ENCODE data around the gene TENT4A.

Gene TENT4A

DNA sequence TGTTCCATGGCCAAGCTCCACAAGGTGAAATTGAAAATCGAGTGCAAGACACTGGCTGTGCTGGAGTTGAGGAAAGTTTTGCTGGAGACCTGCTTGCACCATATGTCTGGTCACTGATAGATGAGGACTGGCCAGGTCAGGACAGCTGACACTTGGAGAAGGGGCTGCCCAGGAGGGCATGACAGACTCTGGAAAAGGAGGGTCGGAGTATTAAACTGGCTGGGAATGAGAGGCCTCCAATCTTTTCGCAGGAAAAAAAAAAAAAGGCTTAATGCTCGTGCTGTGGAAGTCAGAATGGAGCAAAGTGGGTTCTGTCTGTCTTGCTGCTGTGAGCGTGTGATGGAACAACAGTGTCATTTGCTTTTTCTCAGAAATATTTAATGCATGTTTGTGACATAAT, 5.5 kb downstream of the TENT4A start:
- DNase-seq = no peak

DNA sequence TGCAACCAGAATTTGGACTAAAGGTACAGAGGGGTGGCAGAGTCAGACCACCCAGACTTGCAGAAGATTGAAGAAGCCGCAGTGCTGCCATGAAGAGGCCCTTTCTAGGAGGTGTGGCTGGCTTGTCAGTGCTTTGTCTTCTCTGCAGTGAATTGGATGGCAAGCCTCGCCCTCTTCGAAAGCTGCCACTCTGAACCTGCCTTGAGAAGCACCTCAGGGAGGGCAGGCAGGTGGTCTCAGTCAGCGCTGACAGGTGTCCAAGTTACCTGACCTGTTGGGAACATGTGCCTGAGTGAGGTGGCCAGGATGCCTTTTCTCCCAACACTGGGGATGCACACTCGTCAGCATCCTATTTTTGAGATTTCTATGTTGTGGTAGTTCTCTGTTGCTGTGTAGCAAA, 6.2 kb downstream of the TENT4A start:
- DNase-seq = no peak

DNA sequence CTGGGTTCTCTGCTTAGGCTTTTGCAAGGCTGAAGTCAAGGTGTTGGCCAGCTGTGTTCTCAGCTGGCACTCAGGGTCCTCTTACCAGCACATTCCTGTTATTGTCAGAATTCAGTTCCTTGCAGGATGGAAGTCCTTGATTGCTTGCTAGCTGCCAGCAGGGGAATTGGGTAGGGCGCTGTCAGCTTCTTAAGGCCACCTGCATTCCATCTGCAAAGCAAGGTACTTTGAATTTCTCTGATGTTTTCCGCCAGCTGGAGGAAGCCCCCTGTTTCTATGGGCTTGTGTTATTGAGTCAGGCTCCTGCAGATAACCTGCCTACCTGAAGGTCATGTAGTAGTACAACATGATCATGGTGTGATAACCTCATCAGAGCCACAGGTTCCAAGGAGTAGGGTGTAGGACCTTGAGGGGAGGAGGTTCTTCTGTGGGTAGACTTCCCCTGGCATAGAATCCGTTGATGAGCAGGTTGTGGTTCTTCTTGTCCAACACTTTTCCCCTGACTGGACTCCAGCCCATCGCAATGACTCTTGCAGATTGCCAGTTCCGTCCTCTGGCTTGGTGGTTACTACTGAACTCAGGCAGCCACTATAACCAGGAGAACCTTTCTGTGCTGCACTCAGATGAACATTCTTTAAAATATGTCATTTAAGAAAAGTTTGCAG, 6.8 kb downstream of the TENT4A start:
- peak; percentile 69 for DNase-seq

DNA sequence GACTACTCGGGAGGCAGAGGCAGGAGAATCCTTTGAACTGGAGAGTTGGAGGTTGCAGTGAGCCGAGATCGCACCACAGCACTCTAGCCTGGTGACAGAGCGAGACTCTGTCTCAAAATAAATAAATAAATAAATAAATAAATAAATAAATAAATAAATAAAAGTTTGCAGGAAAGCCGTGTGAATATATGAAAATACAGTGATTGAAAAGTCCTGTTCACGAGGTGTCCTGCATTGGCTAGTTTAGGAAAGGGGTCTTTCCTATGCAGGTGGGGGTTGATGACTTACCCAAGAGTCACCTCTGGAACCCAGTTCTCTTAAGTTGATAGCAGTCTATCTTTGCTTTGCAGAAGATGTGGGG, 7.3 kb downstream of the TENT4A start:
- DNase-seq = no peak

DNA sequence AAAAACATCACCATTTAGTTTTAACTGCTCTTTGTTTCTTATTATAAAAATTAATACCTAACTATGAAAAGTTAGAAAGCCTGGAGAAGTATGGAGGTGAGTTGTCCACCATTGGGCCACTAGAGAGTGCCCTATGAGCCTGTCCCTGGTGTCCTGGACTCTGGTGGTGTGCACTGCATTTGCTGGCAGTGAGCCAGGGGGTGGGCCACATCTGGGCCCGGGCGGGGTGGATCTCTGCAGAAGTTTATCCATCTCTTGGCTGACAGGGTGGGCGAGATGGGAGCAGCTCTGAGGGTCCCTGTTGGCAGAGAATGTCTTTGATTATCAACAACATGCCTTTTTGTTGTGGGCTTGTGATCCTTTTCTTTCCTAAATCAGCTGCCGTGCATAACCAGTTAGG, 8.2 kb downstream of the TENT4A start:
- peak; percentile 60 for DNase-seq

DNA sequence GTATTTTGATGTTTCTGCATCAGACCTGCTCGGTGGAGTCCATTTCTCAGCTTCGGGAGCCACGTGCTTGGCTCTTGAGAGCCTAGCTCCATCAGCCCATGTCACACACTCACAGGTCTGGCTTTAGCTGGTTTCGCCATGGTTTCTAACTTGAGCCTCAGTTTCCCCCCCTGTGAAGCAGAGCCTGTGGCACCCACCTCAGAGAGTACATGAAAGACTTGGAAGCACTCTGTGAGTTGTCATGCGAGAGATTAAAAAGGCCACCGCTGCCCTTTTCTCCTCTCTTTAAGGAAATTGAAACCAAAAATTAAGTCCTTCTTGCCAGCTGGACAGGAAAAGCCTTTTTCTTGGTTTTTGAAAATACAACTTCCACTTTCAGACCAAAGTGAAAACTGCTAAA, 8.8 kb downstream of the TENT4A start:
- peak; percentile 35 for DNase-seq

DNA sequence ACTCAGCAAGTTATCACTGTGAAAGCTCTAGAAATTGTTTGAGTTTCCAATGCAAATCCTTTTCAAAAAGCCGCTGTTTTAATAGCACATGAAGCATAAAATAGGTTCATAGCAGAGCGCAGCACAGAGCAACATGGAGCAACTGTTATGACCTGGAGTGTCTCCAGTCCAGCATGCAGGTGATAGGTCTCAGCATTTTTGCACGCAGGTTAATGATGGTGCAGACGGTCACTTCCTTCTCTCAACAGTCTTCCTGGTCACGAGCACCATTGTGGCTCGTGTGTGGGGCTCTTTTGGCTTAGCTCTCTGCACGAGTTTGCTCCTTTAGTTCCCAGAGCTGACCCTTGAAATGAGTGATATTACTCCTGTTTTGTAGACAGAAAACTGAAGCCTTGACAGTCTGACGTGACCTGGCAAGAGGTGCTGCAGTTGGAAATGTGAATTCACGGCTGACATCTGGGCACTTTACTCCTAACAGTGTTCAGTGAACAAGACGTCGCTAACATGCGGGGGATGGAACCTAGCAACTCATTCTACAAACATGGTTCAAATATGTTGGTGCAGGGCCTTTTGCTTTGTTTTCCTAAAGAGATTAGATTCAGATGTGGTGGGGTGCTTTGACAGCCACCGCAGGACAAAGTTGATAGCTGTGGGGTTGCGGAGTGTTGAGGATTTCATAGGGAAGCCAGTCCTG, 10.0 kb downstream of the TENT4A start:
- no peak for DNase-seq

DNA sequence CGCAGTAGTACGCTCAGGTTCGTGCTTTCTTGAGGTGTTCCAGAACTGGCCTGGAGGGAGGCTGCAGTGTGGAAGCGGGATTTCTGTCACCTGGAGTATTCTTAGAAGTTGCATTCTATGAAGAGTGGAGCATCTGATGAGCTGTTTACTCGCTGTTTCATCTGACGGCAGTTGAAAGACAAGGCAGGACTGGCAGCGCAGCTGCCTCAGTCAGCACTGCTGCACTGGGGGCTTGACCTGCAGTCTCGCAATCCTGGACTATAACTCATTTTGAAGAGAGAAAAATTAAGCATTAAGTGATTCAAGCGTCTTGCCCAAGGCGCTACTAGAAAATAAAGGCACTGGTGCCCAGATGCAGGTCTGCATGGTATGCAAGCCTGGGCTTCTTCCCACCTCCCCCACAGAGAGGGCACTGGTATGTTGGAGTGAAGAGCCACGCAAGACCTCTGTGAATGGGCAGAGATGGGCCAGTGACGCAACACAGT, 10.6 kb downstream of the TENT4A start:
- DNase-seq = no peak

DNA sequence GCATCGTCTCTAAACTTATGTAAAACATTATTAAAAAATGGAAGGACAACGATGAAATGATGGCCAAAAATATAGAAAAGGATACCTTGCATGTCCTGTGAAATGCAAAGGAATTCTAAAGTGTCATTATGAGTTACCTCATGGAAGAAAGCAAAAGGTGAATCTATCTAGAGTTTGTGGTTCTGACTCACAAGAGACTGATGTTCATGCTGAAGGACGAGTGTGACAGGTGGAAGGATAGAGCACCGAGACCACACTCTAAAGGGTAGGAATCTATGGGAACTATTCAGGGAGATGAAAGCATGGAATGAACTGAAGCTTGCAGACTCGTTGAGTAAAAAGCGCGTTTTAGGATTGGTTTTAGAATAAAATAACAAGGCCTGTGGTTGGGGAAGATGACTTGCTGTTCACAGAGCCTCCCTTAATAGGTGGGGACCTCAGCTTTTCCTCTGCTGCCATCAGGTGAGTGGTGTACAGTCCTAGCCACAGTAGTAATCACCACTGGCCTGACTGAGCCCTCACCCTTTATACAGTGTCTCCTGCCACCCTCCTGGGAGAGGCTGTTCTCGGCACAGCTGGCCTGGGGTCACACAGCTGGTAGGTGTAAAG, 11.2 kb downstream of the TENT4A start:
- DNase-seq = no peak

DNA sequence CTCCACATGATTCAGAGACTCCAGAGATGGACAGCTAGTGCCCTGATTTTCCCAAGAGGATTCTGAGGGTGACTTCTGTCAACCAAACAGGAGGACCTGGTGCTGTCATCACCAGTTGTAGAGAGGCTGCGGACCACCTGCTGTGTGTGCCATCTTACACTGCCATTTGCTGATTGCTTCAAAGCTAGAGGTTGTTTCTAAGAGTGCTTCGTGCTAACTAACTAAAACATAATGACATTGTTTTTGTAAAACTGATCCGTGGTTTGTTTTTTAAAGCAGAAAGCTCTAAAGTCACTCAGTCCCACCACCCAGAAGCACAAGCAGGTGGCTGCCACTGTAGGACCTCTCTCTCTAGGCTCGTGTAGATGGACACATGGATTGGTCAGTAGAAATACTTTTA, 12.2 kb downstream of the TENT4A start:
- DNase-seq = no peak

DNA sequence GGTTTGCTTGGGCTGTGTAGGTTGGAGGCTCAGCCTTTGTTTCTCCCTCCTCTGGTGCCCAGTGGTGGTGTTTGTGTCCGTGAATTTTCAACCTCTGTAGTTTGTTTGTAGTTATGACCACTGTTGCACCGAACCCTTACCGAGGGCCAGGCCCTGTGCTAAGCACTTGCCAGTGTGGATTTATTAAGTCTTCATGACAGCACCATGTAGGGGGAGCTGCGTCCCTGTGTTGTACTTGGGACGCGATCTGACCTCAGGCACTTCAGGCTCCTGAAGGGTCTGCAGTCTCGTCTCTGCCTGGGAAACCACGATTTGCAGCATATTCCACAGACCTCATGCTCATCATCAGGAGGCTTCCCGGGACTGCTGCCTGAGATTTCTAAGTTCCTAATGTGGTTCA, 12.8 kb downstream of the TENT4A start:
- no peak for DNase-seq

DNA sequence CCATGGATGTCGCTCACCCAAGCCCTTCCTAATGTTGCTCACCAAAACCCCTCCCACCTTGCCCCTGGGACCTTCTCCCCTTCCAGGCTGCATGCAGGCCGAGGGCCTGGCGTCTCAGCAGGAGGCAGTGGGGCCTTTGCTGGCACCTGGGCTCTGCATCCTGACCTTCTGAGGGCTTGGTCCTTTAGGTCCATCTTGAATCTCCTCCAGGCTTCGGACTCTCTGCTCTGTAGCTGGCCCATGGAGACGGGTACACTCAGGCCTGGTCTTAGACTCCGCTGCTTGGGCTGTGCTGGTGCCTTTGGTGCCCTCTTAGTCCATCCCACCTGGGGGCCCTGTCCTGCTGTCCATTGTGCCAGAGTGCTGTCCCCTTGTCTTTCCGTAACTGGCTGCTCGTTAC, 14.0 kb downstream of the TENT4A start:
- DNase-seq = no peak

DNA sequence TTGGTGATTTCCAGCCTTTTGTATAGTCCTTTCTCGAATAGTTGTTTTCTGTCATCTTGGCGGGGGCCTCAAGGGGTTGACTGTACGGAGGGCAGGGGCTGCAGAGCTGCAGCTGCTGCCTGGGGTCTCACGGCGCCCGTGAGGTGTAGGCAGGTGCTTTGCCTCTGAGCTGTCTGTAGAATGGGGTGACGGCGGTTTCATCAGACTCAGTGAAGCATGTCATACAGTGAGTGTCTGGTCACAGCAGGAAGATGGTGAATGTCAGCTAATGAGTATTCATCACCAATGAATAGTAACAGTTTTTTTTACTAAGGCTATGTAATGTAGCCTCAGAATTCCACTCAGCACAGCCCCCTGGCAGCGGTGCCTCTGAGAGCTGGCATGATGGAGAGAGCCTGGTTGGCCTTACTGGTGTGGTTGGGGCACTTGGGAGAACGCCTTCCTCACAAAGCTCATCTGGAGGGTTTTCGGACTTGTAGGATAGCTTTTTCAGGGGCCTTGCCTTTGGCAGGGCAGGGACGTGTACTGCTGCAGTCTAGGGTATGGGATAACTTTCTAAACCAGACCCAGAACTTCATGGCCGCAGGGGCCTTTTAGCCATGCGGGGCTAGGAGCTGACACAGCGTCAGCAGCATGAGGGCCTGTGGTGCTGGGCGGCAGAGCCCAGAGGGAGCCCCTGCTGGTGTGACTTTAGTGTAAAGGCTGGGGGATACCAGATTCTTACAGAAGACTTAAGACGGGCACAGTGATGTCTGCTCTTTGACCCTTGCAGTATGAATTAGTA, 15.0 kb downstream of the TENT4A start:
- no peak for DNase-seq

DNA sequence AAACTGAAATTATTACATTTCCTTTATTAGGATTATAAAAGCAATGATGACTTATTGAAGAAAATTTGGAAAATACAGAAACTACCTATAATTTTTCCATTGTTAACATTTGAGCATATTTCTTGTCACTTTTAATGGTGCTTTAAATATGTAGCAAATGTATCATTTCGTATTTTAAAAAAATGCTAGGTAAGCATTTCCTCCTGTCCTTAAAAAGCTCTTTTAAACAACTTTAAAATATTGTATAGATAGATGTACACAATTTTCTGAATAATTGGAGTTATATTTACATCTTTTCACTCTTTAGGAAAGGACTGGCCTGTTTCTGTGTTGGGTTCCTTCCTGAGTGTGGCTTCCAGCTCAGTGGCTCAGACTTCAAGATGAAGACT, 15.6 kb downstream of the TENT4A start:
- DNase-seq = no peak

DNA sequence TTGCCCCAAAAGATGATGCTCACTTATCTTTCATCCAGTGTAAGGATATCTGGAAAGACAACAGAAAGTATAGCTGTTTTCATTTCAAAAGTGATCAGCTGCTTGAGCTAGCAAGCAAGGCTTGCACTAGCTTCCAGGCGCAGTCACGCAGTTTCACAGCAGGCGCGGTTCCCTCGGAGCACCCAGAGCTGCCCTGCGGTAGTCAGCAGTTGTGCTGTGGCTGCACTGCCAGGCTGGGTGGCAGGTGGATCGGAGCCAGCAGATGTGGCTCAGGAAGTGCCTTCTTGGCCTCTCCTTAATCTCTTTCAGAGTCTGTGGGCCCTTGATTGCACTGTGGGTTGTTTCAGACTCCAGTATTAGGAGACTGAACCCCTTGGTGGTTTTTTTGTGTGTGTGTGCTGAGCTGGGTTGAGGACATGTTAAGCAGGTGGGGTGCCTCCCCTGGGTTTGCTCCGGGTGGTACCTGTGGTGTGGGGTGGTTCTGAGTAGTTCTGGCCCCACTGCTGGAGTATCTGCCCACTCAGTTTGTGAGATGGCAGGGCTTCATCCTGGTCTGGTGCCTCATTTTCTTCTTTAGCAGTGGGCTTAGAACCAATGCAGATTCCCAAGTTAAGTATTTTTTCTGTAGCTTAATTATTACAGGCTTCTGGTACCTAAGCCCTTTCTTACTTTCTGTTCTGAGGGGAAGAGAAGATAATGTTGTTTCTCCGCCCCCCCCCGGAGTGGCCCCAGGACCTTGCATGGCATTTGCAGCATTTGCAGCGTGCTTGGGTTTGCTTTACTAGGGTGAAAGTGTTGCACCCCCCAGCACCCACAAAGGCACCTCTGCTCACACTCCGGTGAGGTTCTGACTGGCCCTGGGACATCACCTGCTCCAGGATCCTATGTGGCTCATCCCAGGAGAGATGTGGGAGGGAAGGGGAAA, 16.4 kb downstream of the TENT4A start:
- DNase-seq = peak; percentile 94

DNA sequence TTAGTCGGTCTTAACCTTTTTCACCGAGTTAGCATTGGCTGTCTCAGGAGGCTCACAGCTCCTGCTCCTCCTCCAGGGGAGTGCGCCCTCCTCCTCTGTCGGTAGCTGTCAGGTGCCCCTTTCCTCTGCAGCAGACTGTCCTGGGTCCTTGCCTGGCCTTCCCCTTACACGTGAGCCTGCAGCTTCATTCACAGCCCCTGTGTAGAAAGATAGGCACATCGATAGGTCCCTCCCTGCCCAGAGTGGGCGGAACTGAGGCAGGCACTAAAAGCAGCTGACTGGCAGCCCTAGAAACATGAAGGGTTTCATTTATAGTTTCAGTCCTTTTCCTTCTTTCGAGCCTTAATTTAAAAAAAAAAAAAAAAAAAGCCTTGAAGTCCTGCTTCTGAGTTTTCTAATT, 17.2 kb downstream of the TENT4A start:
- peak; percentile 86 for DNase-seq

DNA sequence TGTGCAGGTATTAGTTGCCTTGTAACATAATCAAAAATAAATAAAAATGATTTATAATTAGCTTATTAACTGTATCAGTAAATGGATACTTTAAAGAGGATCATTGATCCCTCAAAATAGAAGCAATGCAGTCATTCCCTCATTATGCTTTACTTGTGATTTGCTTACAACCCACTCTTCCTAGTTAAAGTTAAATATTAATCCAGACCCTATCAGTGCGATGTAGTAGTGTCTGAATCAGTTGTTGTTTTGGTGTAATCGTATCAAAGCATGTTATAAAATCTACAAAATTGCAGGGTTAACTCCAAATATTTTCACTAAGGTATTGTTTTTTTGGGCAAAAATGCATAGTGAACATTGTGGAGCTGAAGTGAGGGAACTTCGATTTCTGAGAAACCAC, 17.6 kb downstream of the TENT4A start:
- DNase-seq = no peak

DNA sequence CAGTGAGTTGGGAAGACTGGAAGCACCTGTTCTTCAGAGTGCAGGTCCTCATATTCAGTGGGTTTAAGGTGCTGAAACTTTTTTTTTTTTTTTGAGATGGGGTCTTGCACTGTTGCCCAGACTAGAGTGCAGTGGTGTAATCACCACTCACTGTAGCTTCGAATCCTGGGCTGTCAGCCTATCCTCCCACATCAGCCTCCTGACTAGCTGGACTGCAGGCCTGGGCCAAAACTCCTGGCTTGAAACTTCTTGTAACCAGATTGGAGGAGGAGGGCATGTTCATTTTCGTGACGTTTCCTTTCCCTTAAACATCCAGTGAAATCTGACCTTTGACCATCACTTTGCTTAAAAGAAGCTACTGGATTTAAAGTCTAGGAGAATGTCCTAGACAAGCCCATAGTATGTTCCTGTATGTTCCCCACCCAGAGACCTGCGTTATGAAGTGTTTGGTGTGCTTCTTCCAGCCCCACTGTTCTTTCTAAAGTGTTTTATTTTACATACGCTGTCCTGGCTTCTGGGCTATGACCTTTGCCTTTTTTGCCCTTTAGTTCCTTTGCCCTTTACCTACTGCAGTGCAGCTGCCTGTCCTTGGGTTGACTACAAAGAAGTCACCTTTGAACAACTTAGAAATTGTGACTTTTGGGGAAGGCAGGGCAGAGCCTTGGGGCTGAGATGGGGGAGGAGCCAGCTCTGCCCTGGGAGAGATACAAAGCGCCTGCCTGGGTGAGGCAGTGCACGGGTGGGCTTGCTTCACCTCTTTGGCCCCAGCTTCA, 18.4 kb downstream of the TENT4A start:
- DNase-seq = no peak

DNA sequence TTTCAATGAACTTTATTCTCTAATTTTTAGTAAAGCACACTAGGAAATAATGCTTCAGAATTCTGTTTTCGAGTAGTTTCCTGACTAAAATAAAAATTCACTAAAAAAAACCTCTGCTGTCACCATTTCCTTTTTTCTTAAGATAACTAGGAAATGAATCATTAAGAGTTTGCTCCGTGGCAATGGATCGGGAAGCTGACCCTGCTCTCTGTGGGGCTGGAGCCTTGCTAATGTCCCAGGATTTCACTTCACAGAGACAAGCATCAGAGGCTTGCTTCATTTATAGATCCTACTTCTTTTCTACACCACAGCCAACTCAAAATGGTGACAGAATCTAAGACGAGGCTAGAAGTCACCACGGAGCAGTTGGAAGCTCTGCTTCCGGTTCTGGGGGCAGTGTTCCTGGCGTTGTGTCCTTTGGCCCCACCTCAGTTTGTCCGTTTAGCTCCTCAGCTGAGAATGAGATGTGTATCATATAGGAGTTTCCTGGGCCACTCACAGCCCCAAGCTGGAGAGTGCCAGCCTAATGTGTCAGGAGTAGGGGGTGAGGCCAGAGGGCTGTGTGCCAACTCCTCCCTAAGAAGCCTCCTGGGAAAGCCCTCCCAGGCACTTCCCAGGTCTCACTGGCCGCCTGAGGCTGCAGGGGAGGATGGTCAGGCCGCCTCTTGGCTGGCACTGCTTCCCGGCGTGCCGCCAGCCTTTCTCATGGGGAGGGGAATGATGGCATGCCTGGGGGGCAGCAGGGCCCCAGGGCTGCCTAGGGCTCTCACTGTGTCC, 19.6 kb downstream of the TENT4A start:
- DNase-seq = no peak

DNA sequence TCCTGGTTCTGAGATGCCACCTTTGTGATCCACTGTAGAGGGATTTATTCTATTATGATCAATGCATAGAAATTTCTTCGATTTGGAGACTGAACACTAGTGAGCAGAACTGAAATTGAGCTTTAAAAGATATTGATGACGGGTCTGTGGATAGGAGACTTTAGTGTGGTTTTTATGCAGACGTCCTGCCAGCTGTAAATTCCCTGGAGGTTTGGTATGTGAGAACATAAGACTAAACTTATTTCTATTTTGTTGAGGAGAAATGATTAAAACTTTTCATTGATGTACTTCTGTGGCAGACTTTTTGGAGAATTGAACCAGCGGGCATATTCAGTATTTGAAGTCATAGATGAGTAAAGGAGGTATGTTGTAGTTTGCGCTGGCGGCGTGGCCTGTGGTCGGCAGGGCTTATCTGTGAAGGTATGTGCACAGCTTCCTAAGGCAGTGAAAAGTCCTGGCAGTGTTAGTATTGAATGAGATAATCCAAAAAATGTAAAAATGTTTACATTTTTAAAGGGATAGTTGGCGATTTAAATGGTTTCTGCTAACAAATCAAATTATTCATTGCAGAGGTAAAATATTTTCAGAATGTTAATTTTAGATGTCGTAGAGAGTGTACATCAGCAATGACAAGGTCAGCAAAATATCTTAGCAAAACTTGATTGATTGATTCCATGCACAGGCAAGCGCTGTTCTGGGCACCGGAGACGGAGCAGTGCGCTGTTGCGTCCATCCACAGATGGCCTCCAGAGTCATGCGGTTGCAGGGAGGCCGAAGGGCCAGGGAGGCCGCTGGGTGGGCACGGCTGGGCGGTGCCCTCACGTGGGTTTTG, 20.4 kb downstream of the TENT4A start:
- peak; percentile 67 for DNase-seq
